ENCODE data around the gene MPG.

Gene MPG

GRCh38 chr16:61879-62281 is 16.1 kb upstream of the MPG start:
- TF ChIP-seq EGR1 (IDR thresholded peaks at IDR 0.05) = no peak
- TF ChIP-seq EP300 (IDR thresholded peaks at IDR 0.05; ENCODE audit: borderline replicate concordance) = no peak
- TF ChIP-seq, protein P1, sequence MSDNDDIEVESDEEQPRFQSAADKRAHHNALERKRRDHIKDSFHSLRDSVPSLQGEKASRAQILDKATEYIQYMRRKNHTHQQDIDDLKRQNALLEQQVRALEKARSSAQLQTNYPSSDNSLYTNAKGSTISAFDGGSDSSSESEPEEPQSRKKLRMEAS (IDR thresholded peaks at IDR 0.05) = no peak

DNA sequence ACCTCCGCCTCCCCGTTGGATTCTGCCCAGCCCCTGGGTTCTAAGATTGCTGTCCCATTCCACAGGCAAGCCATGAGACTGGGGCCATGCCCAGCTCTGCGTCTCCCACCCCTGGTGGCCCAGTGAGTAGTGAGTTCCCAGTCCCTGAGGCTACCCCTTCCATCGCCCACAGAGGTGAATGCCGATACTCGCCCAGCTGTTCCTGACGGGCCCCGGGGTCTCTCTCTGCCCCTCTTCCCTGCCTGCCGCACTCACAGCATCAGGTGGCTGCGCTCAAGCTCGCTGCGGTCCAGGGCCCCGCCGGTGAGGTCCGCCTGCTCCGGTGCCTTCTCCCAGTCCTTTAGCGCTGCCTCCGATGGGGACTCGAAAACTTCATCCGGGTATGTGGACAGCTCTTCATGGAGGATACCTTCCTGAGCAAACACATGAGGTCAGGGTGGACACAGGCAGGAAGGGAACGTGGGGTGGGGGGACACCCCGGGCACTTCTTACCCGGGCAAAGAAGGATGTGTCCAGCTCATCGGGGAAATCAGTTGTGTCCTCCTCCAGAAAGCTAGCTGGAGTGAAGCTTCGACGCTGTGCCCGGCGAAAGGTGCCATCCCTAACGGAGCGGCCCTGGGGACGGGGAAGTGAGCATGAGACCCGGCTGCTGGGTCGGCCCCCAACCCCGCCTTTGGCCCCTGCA is 15.6 kb upstream of the MPG start:
- TF ChIP-seq EP300 (IDR thresholded peaks at IDR 0.05; ENCODE audit: borderline replicate concordance) (no peak), EGR1 (IDR thresholded peaks at IDR 0.05) (no peak), REST (IDR thresholded peaks at IDR 0.05; ENCODE audit: low read depth) (no peak), CREB1 (IDR thresholded peaks at IDR 0.05; ENCODE audit: low read depth) (no peak), TEAD4 (IDR thresholded peaks at IDR 0.05) (no peak), RAD21 (IDR thresholded peaks at IDR 0.05; ENCODE audit: low read depth) (no peak), YY1 (IDR thresholded peaks at IDR 0.05; ENCODE audit: low read depth) (no peak), CEBPB (IDR thresholded peaks at IDR 0.05) (no peak), TCF12 (IDR thresholded peaks at IDR 0.05; ENCODE audit: low read depth) (no peak), FOXM1 (IDR thresholded peaks at IDR 0.05; ENCODE audit: borderline replicate concordance, low read depth) (no peak)
- TF ChIP-seq, protein P2, sequence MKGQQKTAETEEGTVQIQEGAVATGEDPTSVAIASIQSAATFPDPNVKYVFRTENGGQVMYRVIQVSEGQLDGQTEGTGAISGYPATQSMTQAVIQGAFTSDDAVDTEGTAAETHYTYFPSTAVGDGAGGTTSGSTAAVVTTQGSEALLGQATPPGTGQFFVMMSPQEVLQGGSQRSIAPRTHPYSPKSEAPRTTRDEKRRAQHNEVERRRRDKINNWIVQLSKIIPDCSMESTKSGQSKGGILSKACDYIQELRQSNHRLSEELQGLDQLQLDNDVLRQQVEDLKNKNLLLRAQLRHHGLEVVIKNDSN (IDR thresholded peaks at IDR 0.05) = no peak
- TF ChIP-seq, protein P1 (IDR thresholded peaks at IDR 0.05) = no peak

DNA sequence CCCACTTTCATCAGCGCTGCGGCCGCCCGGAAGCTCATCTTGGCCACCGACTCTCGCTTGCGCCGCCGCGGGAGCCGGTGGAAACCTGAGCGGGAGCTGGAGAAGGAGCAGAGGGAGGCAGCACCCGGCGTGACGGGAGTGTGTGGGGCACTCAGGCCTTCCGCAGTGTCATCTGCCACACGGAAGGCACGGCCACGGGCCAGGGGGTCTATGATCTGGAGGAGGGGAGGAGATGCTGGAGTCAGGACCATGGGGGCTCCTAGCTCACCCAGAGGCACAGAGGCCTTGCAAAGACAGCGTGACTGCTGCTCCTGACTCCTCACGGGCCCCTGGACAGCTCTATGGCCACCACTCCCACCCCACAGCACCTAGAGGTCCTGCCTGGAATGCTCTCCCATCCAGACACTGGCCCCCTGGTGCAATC is 15.0 kb upstream of the MPG start:
- TF ChIP-seq NFIC (IDR thresholded peaks at IDR 0.05) = no peak
- TF ChIP-seq ZBTB7A (IDR thresholded peaks at IDR 0.05; ENCODE audit: low read depth) = no peak
- no peak for TF ChIP-seq RAD21 (IDR thresholded peaks at IDR 0.05; ENCODE audit: low read depth)
- no peak for TF ChIP-seq TCF12 (IDR thresholded peaks at IDR 0.05; ENCODE audit: low read depth)
- no peak for TF ChIP-seq YY1 (IDR thresholded peaks at IDR 0.05; ENCODE audit: low read depth)
- TF ChIP-seq FOXM1 (IDR thresholded peaks at IDR 0.05; ENCODE audit: borderline replicate concordance, low read depth) = no peak
- TF ChIP-seq EP300 (IDR thresholded peaks at IDR 0.05; ENCODE audit: borderline replicate concordance) = no peak
- no peak for TF ChIP-seq REST (IDR thresholded peaks at IDR 0.05; ENCODE audit: low read depth)
- TF ChIP-seq EGR1 (IDR thresholded peaks at IDR 0.05) = no peak
- TF ChIP-seq, protein P2 (IDR thresholded peaks at IDR 0.05) = no peak
- no peak for TF ChIP-seq CREB1 (IDR thresholded peaks at IDR 0.05; ENCODE audit: low read depth)
- no peak for TF ChIP-seq TAF1 (IDR thresholded peaks at IDR 0.05; ENCODE audit: low read depth)
- TF ChIP-seq, protein P1 (IDR thresholded peaks at IDR 0.05) = no peak

- TF ChIP-seq, protein P1 (IDR thresholded peaks at IDR 0.05) = no peak
- TF ChIP-seq ZBTB7A (IDR thresholded peaks at IDR 0.05; ENCODE audit: low read depth) (no peak), CREB1 (IDR thresholded peaks at IDR 0.05; ENCODE audit: low read depth) (no peak), TAF1 (IDR thresholded peaks at IDR 0.05; ENCODE audit: low read depth) (no peak), TCF12 (IDR thresholded peaks at IDR 0.05; ENCODE audit: low read depth) (no peak), CEBPB (IDR thresholded peaks at IDR 0.05) (no peak), EP300 (IDR thresholded peaks at IDR 0.05; ENCODE audit: borderline replicate concordance) (no peak), FOXM1 (IDR thresholded peaks at IDR 0.05; ENCODE audit: borderline replicate concordance, low read depth) (no peak), TEAD4 (IDR thresholded peaks at IDR 0.05) (no peak), EGR1 (IDR thresholded peaks at IDR 0.05) (no peak), YY1 (IDR thresholded peaks at IDR 0.05; ENCODE audit: low read depth) (no peak), REST (IDR thresholded peaks at IDR 0.05; ENCODE audit: low read depth) (no peak), RAD21 (IDR thresholded peaks at IDR 0.05; ENCODE audit: low read depth) (no peak), NFIC (IDR thresholded peaks at IDR 0.05) (no peak)
- TF ChIP-seq, protein P2 (IDR thresholded peaks at IDR 0.05) = no peak
Measured at GRCh38 chr16:63466-63865, 14.6 kb upstream of the MPG start.

All from Ishikawa (cell line).